Measurements from ENCODE around the gene MPHOSPH6. TPM values are rescaled to one million over a fixed set of nuclear protein-coding genes. Genes with fewer than 3 reads are reported as not detected.

Gene MPHOSPH6
- polyA plus RNA-seq, 1 experiment, result 3.9 TPM

DNA sequence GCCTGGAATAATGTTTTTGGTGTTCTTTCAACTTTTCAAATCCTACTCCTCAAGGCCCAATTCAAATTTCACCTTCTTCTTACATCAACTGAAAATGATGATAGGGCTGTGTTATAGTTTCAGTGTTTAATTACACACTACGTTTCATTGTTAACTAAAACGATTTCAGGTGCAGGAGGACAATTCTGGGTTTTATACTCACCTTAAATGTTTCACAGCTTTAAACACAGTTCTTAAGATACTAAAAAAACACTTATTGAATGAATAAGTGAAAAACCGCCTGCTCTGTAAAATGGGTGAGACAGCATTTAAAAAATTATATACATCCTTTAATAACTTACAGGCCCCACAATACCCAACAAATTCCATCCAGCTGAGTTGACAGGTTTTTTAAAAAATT is 6.2 kb upstream of the MPHOSPH6 start:
- peaks cover 4% of the 10 kb centered on the region for H3K27me3 ChIP-seq (ENCODE audit: control insufficient read depth, insufficient read depth, low read length)
- H3K36me3 ChIP-seq (ENCODE audit: control insufficient read depth, insufficient read depth, low read length), result no peaks in the 10 kb centered on the region
- no peak overlapping the region for H3K4me3 ChIP-seq (ENCODE audit: low read depth, low read length)
- ChIA-PET POLR2A (no interaction called here), CTCF (no interaction called here)
- TF ChIP-seq, protein P1, sequence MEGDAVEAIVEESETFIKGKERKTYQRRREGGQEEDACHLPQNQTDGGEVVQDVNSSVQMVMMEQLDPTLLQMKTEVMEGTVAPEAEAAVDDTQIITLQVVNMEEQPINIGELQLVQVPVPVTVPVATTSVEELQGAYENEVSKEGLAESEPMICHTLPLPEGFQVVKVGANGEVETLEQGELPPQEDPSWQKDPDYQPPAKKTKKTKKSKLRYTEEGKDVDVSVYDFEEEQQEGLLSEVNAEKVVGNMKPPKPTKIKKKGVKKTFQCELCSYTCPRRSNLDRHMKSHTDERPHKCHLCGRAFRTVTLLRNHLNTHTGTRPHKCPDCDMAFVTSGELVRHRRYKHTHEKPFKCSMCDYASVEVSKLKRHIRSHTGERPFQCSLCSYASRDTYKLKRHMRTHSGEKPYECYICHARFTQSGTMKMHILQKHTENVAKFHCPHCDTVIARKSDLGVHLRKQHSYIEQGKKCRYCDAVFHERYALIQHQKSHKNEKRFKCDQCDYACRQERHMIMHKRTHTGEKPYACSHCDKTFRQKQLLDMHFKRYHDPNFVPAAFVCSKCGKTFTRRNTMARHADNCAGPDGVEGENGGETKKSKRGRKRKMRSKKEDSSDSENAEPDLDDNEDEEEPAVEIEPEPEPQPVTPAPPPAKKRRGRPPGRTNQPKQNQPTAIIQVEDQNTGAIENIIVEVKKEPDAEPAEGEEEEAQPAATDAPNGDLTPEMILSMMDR (IDR thresholded peaks at IDR 0.05; ENCODE audit: insufficient read depth, low read depth, low read length), result no peak
- DNase-seq (ENCODE audit: low read depth), result no peak

DNA sequence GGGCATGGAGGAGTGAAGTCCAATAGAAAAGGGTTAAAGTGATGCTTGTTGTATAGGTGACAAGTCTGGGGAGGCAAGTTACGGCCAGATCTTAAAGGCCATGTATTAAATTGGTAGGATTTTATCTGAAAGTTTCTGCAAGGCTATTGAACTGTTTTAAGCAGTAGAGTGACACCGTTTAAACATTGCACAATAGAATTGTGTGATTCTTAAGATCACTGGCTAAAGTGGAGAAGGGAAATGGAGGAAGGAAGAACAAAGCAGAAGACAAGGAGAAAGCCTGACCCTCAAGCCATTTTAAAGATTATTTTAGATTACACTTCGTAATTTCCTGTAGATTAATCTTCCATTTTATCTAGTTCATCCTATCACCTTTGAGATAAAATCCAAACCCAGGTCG is 5.6 kb upstream of the MPHOSPH6 start:
- DNase-seq (ENCODE audit: low read depth), result no peak
- Histone ChIP-seq H3K27me3 (ENCODE audit: control insufficient read depth, insufficient read depth, low read length) (peaks cover 4% of the 10 kb centered on the region), H3K4me3 (ENCODE audit: low read depth, low read length) (no peak overlapping the region), H3K36me3 (ENCODE audit: control insufficient read depth, insufficient read depth, low read length) (no peaks in the 10 kb centered on the region)
- ChIA-PET CTCF (no interaction called here), POLR2A (no interaction called here)
- TF ChIP-seq, protein P1 (IDR thresholded peaks at IDR 0.05; ENCODE audit: insufficient read depth, low read depth, low read length), result no peak

DNA sequence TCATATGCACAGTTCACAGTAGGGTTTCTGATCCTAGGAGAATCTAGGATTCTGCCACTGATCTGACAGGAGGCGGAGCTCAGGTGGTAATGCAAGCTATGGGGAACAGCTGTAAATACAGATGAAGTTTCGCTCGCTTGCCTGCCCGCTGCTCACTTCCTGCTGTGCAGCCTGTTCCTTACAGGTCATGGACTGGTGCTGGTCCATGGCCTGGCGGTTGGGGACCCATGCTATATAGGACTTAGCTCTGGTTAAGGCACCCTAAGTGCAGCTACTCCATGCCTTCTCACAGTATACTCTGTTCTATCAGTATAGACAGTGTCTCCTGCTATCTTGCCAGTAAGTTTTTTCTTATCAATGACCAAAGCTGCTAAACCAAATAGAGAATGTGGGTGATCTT is 2.4 kb downstream of the MPHOSPH6 start:
- Histone ChIP-seq H3K4me3 (ENCODE audit: low read depth, low read length) (no peak overlapping the region), H3K36me3 (ENCODE audit: control insufficient read depth, insufficient read depth, low read length) (0 out of 2 replicates have a peak, but pooled peaks cover 2% of the 10 kb centered on the region), H3K27me3 (ENCODE audit: control insufficient read depth, insufficient read depth, low read length) (peaks cover 2% of the 10 kb centered on the region)
- ChIA-PET POLR2A (no interaction called here), CTCF (no interaction called here)
- TF ChIP-seq, protein P1 (IDR thresholded peaks at IDR 0.05; ENCODE audit: insufficient read depth, low read depth, low read length), result no peak
- no peak for DNase-seq (ENCODE audit: low read depth)

- TF ChIP-seq, protein P1 (IDR thresholded peaks at IDR 0.05; ENCODE audit: insufficient read depth, low read depth, low read length), result no peak
- peaks cover 11% of the 10 kb centered on the region for H3K36me3 ChIP-seq (ENCODE audit: control insufficient read depth, insufficient read depth, low read length)
- H3K27me3 ChIP-seq (ENCODE audit: control insufficient read depth, insufficient read depth, low read length), result no peaks in the 10 kb centered on the region
- DNase-seq (ENCODE audit: low read depth), result no peak
- H3K4me3 ChIP-seq (ENCODE audit: low read depth, low read length), result no peak overlapping the region
- ChIA-PET CTCF (interaction anchor here (2.2 kb wide), 1 partner anchor 10 kb away, joined by 6 read pairs; the partner anchor contains the start of gene MPHOSPH6), POLR2A (no interaction called here)
These were observed 9.8 kb downstream of the MPHOSPH6 start for GRCh38 chr16:82160226-82160625.

DNA sequence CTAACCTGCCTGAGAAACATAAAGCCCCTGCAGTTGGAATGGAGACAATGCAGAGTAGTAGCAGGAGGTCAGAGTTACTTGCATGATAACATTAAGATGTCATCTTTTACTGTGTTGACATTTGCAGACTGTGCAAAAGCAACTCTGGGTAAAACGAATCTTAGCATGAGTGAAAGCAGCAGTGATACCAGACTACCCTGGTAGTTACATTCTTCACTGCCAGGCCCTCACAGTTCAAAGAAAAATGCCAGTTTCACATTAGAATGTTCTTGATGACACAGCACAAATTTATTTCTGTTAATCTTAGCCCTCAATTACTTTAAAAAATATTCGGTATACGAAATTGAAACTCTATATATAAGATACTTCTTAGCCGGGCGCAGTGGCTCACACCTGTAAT is 12.2 kb downstream of the MPHOSPH6 start:
- H3K27me3 ChIP-seq (ENCODE audit: control insufficient read depth, insufficient read depth, low read length), result no peaks in the 10 kb centered on the region
- DNase-seq (ENCODE audit: low read depth), result no peak
- H3K4me3 ChIP-seq (ENCODE audit: low read depth, low read length), result no peak overlapping the region
- H3K36me3 ChIP-seq (ENCODE audit: control insufficient read depth, insufficient read depth, low read length), result peaks cover 9% of the 10 kb centered on the region
- TF ChIP-seq, protein P1 (IDR thresholded peaks at IDR 0.05; ENCODE audit: insufficient read depth, low read depth, low read length), result no peak
- CTCF ChIA-PET, result no interaction called here
- POLR2A ChIA-PET, result no interaction called here
